ENCODE results near the gene FUT2.
"Not testable (repeated sequence)": the region's sequence is repeated elsewhere in the genome, so short reads cannot be mapped to it uniquely, and the experiment has no call there.

The FUT2 gene

DNA sequence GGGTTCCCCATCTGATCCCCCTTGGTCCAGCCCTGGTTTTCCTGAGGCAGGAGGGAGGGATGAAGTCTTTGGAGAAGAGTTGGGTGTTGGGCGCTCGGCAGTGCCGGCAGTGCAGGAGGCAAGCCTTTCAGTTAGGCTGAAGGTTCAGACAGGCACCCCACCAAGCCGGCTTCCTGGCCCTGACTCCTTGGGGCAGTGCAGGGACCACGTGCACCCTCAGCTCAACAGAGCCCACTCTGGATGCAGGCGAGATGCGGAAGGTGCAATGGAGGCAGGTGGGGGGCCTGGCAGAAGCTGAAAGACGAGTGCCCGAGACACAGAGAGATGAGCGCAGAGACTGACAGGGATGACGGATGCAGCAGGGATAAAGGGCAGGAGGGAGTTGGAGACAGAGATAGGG is 12.7 kb downstream of the FUT2 start:
- DNase-seq, result no peak

- no peak for DNase-seq
Observed at GRCh38 chr19:48711106-48711662, 15.4 kb downstream of the FUT2 start.

DNA sequence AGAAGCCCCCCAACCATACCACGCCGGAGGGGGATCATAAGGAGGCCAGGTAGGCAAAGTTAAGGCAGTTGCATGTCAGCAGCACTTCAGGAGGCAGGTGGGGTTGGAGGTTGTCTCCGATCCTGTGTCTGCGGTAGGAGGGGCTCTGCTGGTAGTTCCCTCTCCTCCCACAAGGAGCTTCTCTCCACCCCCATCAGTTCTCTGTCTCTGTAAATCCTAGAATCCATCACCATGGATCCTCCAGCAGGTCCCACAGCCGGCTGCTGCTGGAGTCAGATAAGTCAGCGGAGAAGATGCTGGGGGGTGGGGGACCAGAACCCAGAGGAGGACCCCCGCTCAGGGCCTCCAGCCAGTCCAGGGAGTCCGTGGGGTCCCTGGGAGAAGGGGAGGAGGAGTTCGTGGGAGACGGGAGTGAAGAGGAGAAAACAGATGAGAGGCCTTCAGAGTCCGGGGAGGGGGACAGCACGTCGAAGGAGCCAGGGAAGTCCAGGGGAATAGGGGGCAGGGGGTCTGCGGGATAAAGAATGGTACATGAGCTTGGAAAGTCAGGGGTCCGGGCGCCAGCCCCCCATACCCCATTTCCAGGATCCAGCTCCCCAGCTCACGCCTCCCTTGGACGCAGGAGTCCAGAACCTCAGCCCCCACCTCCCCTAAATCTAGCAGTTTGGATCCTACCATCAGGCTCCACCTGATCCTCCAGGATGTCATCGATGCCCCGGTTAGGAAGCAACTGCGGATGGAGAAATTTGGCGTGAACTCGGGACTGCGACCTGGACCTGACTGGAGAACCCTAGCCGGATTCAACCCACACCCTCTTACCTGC is 17.5 kb downstream of the FUT2 start:
- no peak for DNase-seq

DNA sequence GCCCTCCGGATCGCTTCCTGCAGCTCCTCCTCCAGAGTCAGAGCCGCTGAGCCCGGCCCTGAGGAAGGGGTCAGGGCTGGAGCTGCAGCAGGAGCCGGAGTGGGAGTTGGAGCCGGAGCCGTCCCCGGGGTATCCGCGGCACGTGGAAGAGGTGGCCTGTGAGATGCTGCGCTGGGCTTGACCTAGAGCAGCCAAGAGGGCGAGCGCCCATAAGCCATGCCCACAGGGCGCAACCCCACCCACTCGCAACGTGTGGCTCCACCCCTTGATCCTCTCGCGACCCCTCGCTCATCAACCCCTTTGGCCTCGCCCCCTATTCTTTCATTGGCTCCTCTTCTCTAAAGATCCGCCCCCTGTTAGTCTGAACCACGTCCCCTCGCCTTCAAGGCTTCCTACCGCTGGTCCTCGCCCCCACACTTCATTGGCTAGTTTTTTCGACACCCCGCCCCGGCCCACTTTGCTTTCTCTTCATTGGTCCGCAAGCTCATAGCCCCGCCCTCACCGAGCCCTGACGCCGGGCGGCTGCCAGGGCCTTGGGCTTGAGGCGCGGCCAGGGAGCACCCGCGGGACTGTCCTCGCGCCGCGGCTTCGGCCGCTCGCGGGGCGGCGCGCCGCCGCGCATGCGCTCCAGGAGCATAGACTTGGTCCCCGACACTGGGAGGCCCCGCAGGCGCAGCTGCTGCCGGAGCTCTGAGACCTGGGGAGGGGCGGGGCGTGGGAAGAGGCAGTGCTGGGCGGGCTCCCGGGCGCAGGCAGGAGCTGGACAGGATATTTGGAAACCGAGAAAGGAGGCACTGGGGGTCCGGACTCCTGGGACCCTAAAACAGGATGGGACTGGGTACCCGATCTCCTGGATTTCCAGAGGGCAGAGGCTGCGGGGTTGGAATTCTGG is 18.3 kb downstream of the FUT2 start:
- DNase-seq, result peak; percentile 91 to 97

DNA sequence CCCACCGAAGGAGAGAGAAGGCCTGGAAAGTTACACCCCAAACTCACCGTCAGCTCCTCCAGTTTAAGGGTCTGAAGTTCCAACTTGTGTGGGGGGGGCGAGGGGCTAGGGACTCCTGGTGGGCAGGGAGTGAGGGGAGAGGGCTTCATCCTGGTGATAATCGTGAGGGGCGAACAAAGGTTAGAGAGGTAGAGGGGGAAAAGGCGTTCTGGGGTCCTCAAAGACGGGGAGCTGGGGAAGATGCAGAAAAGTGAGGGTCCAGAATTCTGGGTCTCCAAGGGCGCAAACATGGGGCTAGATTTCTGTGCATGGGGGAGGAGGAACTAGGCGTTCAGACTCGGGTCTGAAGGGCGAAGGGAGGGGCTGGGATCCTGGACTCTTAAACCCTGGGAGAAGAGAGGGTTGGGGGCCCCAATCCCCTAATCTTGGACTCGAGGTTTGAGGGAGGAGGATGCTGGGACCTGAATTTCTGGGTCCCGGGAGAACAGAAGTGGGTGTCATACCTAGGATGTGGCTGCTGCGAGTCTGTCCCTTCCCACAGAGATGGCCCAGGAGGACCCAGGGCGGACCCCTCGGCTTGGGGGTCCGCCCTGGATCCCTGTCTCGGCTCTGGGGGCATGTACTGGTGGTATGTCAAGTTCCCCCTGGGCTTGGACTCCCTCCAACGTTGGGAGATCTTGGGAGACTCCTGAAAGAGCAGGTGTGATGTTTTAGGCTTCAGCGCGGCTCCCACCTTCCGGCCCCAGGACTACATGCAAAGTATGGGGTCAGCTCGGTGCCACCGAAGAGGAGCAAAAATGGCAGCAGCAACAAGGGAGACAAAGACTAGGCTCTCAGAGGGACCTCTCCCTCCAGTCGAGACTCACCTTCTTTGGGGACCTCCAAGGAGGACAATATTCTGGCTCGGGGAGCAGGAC is 19.2 kb downstream of the FUT2 start:
- DNase-seq, result no peak

DNA sequence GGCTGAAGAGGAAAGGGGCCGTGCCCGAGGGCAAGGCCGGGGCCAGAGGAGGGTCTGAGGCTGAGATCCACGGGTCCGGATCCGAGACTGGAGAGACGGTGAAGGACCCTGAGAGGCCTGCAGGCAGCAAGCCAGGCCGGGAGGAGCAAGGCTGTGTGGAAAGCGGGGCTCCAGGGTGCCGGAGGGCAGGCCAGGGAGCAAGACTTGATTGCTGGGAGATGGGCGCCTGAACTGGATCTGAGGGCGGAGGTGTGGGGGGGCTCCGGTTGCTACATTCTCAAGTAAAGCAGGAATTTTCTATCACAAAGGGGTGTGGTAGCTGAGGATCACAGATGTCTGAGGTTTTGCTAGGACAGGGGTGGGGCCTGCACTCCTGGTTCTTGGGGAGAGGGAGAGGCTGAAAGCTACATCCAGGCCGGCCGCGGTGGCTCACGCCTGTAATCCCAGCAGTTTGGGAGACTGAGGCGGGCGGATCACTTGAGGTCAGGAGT is 20.0 kb downstream of the FUT2 start:
- no peak for DNase-seq

DNA sequence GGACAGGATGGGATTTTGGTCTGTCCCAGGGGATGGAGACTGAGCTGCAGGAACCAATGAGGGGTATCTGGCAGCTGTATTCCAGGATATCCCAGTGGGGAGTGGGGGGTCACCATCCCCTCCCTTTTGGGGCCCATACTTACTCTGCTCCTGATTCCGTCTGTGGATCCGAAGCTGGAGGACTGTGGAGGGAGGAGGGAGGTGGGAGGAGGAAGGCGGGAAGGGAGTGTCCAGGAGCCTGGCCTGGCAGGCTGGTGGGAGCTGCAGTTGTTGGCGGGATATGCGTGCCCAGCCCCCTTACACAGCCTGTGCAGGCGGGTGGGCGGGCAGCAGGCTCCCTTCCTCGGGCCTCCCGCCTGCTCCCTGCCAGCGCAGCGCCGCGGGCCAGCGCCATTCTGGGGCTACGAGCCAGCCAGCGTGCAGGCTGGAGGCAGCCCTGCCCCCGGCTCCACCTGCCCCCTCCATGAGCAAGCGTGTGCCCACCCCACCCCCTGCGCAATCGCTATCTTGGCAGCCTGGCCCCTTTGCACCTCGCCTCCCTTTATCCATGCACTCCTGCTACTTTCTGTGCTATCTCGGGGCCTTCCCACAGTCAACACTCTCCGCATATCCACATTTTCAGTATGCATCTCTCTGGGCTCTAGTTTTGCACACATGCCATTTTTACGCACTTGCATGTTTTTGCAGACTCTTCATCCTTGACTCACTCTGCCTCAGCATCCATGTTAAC is 21.0 kb downstream of the FUT2 start:
- peak; percentile 73 to 97 for DNase-seq

DNA sequence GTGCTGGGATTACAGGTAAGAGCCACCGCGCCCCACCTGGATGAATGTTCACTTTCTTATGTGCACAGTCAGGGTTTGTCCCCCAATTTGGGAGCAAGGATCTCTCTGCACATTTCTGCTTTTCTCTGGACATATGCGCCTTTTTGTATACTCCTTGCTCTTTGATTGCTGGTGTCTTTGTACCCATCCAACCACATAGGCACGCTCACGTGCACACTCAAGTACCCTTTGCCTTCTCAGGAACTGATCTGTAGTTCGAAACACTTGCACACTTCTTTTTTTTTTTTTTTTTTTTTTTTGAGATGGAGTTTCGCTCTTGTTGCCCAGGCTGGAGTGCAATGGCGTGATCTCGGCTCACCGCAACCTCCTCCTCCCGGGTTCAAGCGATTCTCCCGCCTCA is 22.3 kb downstream of the FUT2 start:
- DNase-seq, result not testable (repeated sequence)

- no peak for DNase-seq
Observed at GRCh38 chr19:48718711-48719231, 23.0 kb downstream of the FUT2 start.

- DNase-seq, result no peak
Observed at GRCh38 chr19:48719263-48720171, 23.7 kb downstream of the FUT2 start, which contains the start of gene MAMSTR. Gene MAMSTR (minus strand): TSS chr19:48719725. CDS start chr19:48719031, 694 bp downstream.

DNA sequence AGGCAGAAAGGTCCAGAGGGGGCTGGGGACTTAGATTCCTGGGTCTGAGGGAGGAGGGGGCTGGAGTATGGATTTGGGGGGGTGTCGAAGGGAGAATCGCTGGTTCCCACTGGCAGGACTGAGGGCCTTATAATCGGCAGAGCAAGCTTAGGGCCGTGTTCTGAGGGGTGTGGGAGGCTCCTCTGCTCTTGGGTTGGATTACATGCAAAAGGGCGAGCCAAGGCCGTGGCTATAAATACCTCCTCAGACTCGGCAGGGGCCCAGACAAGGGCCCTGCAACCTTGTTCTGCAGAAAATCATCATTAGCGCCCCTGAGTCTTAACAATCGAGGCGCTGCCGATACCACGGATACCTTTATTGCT is 24.5 kb downstream of the FUT2 start:
- no peak for DNase-seq

- peak; percentile 99 to 100 for DNase-seq
Observed at GRCh38 chr19:48720613-48721296, 25.0 kb downstream of the FUT2 start.

- no peak for DNase-seq
Observed at GRCh38 chr19:48722196-48722708, 26.5 kb downstream of the FUT2 start.

DNA sequence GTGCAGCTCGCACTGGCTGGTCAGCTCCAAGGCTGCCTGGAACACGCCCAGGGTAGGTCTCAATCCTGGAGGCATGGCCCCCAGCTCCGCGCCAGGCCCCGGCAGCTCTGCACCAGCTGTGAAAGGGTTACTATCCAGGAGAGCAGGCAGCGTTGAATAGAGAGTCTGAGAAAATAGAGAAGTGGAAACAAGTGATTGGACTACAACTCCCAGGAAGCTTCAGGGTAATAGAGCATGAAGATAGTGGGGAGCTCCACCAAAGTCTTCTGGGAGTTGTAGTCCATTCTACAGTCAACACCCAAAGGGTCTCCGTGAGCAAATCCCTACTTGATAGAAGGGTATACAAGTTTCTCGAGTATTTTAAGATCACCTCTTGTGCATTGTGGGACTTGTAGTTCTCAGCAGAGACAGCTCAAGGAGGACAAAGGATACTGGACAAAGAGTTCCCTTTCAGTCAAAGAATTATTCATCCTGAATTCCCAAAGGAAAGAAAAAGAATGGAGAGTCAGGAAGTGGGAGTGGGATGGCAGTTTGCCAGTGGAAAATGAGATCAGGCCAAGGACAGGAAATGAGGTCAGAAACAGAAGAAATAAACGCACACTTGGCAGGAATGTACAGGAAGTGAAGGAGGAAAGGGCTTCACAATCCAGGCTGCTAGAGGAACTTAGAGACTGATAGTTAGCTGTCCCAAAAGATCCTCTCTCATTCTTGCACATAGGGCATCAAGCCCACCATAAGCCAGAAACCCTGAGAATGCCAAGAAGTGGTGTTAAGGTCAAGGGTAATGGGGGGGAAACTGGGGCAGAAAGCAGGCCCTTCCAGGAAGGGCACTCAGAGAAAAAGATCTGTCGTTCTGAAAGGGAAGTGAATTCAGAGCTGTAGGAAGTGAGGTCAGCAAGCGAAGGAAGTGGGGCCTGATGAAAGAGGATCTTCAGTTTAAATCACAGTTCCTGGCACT is 29.3 kb downstream of the FUT2 start:
- peak; percentile 62 to 64 for DNase-seq

GRCh38 chr19:48726556-48726955 is 30.8 kb downstream of the FUT2 start:
- no peak for DNase-seq

DNA sequence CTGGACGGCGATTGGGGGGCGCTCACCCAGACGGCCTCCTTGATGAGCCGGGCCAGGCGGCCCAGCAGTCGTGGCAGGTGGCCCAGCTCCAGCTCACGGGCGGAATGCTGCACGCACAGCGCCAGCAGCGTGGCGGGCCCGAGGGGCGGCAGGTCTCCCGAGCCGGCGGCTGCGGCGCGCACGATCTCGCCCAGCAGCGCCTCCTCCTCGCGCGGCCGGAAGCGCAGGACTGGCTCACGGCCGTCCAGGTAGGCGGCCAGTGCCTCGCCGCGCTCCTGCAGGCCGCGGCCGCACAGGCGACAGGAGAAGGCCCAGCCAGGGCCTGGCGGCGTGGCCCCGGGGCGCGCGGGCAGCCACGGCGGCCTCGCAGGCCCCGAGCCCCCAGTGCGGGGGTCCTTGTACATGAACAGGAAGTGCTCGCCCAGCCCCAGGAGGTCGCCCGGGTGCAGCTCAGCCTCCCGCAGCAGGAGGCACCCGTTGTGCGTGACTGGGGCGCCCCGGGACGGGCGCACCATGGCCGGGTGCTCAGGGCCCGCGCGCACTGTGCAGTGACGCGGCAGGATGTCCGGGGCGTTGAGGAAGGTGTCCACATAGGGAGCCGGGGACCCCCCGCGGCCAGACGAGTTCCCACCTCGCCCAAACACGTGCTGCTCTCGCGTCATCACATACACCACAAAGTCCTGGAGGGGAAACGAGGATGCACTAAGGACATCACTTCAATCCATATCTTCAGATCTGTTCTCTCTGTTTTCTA is 33.3 kb downstream of the FUT2 start:
- no peak for DNase-seq

- DNase-seq, result no peak
Observed at GRCh38 chr19:48731452-48731851, 35.7 kb downstream of the FUT2 start.
